A172 (cell line): ENCODE measurements around the gene BAHCC1. TPM values are rescaled to one million over a fixed set of nuclear protein-coding genes. Genes with fewer than 3 reads are reported as not detected.

Experiments
- DNase-seq: peaks from one replicate; pipeline ENCODE4 v3.0.0-alpha.2; 2015; ENCODE audit warnings: low spot score
- total RNA-seq: library from RNA; depleted of rRNA; stranded (reverse); fragments of >200 nt; shearing (Covaris generic); gene quantifications from 2 replicates; pipeline ENCODE4 v1.2.3, GENCODE V29; 2014

The BAHCC1 gene
- total RNA-seq, 1 experiment from 2014 or later = 0.95 TPM

- no peak for DNase-seq
Measured at GRCh38 chr17:81367171-81367570, 28.1 kb upstream of the BAHCC1 start.

- no peak for DNase-seq
Measured at GRCh38 chr17:81368161-81369022, 26.9 kb upstream of the BAHCC1 start.

DNA sequence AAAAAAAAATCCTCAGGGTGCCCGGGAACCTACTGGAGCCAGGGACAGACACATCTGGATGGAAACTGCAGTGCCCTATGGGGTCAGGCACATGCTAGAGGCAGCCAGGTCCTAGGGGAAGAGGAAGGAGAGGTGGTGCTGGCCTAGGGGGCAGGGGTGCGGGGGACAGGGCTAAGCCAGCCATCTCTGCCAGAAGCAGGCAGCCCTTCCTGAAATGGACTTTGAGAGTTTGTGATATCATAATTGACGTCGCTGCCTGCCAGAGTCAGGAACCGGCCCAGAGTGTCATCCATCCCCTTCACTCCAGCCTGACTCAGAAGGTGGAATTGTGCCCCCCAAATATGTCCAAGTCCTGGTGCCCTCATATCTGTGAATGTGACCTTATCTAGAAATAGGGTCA is 25.0 kb upstream of the BAHCC1 start:
- DNase-seq = no peak

DNA sequence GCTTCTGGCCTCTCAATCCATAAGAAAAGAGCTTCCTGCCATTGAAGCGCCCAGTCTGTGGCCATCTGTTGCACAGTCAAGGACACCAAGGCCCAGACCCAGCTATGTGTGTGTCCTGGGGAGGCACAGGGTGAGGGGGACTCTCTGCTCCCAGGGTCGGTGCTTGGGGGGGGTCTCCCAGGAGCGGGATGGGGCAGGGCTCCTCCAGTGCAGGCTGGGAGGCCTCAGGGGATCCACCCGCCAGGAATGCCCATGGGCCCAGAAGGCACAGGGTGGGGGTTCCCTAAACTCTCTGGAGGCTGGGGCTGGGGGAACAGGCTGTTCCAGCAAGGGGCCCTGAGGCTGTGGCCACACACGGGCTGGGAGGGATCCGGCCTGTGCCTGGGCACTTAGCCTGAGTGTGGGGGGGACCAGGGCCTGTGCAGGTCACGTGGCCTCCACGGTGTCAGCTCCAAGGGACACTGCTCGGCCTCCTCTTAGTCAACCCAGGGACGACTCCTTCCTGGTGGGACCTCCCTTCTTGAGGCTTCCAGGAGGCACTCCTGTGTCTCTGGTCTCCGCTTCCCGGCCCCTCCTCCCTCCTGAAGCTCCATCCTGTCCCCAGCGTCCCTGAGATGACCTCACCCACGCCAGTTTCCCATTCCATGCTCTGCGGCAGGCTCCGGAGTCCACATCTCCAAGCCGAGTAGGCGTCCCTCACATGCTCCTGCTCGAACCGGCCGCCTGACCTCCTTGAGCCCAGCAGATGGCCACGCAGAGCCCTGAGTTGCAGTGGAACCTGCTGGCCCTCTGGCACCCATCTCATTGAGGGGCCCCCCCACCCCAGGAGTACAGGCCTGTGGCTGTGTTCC is 23.1 kb upstream of the BAHCC1 start:
- peak; percentile 46 for DNase-seq

- no peak for DNase-seq
Measured at GRCh38 chr17:81373536-81374160, 21.6 kb upstream of the BAHCC1 start.

- no peak for DNase-seq
Measured at GRCh38 chr17:81374890-81375289, 20.4 kb upstream of the BAHCC1 start.

- no peak for DNase-seq
Measured at GRCh38 chr17:81376946-81377714, 18.1 kb upstream of the BAHCC1 start.

- no peak for DNase-seq
Measured at GRCh38 chr17:81378941-81379511, 16.2 kb upstream of the BAHCC1 start.

DNA sequence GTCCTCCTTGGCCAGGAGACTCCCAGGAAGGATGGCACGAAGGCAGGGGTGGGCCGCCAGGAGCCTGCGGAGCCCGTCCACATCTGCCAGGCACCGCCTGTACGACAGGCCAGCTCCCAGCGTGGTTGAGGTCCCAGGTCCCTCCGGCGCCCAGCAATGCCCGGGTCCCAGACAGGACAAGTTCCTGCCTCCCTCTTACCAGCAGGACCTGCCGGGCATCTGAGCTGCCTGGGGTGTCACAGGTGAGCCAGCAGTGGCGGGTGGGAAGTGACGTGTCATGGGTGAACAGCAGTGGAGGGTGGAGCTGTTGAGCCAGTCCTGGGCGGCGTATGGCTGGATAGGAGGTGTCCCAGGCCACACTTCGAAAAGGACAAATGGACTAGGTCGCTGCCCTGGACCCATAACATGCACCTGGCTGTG is 15.7 kb upstream of the BAHCC1 start:
- no peak for DNase-seq

- DNase-seq = no peak
Measured at GRCh38 chr17:81380131-81380530, 15.1 kb upstream of the BAHCC1 start.

DNA sequence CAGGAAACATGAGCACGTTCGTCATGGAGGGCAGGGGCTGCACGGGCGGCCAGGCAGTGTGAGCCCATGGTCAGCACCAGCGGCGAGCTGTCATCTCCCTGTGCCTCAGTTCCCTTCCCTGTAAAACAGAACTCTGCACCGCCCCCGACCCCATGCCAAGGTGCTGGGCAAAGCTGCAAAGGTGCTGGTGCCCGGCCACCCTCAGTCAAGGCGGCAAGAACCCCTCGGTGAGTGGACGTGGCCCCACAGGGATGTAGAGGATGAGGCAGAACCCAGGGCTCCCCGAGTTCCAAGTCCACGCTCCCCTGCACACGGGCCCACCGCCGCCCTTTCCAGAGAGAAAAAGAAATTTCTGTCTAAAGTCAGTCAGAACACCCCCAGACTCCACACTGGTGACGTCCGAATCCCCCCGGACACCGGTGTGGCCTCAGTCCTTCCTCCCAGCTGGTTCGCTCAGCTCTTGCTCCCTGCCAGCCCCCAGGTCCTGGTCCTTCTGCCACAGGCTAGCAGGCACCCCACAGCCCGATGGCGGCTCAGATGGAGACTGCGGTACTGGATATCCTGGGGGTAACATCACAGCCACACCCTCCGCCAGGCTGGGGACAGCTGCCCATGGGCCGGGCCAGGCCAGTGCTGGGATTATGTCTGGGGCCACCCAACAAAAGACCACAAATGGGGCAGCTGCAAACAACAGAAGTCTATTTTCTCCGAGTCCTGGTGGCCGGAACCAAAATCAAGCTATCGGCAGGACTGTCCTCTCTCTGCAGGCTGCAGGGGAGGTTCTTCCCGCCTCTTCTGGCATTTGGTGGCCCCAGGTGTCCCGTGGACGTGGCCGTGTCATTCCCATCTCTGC is 14.4 kb upstream of the BAHCC1 start:
- DNase-seq = no peak

DNA sequence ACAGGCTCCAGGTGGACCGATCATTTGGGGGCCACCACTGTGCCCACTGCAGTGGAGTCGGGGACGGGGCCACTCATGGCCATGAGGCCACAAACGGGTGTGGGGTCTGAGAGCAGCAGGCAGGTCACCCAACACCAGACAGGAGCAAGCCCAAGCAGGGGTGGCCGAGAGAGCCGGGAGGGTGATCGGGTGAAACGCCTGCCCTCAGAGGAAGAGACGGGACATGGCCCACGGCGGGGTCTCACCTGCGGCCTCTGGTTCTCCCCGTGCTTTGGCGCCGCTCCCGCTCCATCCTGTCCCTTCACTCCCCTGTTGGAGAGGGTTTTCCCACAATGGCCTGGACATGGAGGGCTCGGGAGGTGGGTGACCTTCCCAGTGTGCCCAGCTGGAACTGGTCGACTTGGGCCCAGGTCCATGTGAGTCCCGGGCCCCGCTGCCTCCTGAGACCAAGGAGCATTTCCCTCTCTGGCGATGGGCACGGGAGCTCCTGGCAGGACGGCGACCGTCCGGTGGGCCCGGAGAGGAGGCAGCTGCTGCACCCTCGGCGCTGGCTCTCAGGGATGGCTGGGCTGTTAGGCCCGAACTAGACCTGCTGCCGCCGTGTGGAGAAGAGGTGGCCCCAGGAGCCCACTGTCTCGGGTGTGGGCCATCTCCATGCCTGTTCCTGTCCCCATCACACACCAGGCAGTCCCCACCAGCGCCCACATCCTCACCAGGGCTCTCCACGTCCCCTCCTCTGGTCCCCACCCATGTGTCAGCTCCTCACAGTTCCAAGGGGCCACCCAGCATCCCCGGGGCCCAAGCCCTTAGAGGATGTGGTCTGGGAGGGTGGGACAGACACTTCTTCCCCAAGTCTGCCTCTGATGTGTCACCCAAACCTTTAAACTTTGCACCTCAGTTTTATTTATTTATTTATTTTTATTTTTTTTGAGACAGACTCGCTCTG is 13.4 kb upstream of the BAHCC1 start:
- DNase-seq = no peak

DNA sequence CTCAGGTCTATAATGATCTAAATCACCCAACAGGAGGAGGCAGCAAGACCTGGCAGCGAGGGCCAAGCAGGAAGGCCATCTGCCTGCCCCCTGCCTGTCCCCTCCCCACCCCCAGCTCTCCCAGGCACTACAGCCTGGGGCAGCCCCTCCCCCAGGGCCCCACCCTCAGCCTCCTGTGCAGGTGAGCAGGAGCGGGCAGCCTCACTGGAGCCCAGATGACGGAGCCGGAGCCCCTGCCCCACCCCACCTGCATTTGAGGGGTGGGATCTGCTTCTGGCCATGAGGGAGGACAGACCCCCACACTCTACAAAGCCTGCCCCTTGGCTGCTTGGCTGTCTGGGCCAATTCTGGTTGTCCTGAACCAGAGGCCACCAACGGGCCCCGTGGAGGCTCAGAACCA is 12.4 kb upstream of the BAHCC1 start:
- no peak for DNase-seq

DNA sequence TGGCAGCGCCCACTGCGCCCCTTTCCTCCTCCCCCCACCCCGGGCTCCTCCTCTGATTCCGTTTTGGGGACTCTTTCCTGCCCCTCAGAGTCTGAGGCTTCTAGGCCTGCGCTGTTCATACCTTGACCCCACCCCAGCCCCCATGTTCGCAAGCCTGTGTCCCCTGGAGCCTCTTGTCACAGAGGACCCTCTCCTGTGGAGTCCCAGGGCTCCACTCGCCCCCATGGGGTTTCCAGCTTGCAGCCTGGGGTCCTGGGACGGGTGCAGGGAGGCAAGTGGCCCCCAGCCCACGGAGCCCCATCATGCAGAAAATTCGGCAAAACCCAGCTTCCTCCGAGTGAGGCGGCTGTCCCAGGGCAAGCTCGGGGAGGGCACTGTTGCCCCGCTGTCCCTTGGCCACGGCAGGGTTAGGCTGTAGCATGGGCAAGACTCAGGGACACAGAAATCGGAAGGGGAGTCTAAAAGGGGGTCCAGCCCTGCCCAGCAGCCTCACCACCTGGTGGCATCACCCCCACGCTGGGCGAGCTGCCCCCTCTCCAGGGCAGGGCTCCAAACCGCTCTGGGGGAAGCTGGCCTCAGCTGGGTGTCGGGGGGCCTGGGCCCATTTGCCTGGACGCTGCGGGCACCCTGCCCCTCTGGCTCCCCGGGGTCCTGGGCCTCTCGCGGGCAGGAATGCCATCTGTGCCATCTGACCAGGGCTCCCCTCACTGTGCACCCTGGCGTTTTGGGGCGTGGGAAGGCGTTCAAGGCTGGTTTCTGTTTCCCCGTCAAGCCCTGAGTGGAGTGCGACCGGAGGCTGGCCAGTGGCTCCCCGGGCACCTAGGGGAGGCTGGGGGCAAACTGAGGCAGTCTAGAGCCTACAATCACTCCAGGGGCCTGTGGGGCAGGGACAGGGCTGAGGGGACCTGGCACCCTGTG is 11.5 kb upstream of the BAHCC1 start:
- DNase-seq = no peak

DNA sequence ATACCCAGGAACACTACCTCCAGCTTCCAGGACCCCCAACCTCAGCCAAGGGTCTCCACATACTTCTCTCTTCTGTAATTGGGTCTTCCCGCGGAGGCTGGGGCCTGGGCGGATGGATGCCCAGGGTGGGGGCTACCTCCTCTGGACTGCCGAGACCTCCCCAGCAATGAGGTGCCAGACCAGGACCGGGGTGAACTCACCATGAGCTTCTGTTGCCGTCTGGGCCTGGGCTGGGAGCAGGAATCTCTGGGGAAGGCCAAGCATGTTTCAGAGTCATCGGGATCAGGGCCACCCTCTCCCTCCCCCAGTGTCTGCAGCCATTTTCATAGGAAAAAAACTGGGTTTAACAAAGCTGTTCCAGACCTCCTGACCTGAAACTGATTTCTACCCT is 10.3 kb upstream of the BAHCC1 start:
- no peak for DNase-seq

DNA sequence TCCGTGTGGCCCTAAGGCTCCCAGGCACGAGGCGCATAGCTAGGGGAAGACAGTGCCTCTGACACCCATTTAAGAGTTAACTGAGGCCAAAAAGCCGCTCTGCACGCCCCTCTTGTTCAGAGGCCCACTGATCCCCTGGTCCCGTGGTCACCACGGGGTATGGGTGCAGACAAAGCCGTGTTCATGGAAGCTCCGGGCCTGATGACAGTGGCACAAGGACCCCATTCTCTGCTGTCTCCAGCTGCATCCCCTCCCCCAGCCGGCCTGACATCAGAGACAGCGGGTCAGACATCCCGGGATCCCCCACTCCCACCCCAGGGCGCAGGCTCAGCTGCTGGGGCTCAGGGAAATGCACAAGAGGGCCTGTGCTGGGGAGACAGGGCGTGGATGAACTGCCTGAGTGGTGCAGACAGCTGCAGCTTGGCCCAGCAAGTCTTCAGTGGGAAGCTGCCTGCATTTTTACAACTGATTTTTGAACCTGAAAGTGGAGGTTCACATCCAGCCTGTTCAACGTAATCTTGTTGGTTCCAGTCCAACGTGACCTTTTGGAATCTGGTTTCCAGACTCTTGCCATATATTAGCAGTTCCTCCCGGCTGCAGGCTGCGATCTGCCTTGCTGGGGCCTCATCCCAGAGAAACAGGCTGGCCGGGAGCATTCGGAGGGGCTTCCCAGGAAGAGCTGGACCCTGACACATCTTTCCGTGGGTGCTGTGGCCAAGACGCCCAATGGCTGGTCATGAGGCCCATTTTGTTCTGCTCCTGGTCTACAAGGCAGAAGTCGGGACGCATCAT is 9.7 kb upstream of the BAHCC1 start:
- DNase-seq = no peak

- DNase-seq = no peak
Measured at GRCh38 chr17:81386141-81386645, 9.1 kb upstream of the BAHCC1 start.
